Measurements from ENCODE around the gene PTPRF. TPM values are rescaled to one million over a fixed set of nuclear protein-coding genes. Genes with fewer than 3 reads are reported as not detected.

The PTPRF gene
- total RNA-seq, 4 donors from 2014 or later = 104 to 243 (median 112) TPM

DNA sequence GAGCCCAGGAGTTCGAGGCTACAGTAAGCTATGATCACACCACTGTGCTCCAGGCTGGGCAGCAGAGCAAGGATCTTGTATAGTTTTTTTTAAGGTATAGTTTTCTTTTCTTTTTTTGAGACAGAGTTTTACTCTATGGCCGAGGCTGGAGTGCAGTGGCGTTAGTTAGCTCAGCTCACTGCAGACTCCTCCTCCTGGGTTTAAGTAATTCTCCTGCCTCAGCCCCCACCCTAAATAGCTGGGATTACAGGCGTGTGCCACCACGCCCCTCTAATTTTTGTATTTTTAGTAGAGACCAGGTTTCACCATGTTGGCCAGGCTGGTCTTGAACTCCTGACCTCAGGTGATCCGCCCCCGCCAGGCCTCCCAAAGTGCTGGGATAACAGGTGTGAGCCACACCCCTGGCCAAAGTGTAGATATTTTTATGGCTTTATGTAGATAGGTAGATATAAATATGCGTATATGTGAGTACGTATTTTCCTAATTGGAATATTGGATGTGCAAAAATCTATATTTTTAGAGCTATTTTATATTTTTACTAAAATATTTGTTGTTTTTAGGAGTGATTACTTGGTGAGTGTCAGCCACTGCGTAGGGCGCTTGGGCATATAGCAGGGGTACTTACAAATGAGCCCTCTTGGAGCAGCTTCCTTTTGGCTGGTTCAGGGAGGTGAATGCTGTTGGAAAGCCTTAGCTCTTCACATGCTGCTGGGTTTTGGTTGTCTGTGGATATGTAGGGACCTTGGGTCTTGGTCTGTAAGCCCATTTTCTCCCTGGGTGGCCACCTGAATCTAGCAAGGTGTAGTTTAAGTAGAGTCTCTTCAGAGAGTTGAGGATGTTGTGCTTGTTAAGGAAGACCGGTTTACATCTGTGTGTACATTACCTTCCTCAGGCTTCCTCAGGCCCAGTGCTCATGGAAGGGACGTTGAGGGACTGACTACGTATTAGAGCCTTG is 128.8 kb downstream of the PTPRF start:
- Histone ChIP-seq H3K9me3 (no peaks in the 10 kb centered on the region), H3K36me3 (peaks cover 44 to 100% (median 86%) of the 10 kb centered on the region in 3 donors), H3K4me3 (no peak overlapping the region), H3K4me1 (no peaks in the 10 kb centered on the region), H3K27ac (no peak overlapping the region), H3K27me3 (no peaks in the 10 kb centered on the region)
- no peak for DNase-seq
- TF ChIP-seq, protein P1, sequence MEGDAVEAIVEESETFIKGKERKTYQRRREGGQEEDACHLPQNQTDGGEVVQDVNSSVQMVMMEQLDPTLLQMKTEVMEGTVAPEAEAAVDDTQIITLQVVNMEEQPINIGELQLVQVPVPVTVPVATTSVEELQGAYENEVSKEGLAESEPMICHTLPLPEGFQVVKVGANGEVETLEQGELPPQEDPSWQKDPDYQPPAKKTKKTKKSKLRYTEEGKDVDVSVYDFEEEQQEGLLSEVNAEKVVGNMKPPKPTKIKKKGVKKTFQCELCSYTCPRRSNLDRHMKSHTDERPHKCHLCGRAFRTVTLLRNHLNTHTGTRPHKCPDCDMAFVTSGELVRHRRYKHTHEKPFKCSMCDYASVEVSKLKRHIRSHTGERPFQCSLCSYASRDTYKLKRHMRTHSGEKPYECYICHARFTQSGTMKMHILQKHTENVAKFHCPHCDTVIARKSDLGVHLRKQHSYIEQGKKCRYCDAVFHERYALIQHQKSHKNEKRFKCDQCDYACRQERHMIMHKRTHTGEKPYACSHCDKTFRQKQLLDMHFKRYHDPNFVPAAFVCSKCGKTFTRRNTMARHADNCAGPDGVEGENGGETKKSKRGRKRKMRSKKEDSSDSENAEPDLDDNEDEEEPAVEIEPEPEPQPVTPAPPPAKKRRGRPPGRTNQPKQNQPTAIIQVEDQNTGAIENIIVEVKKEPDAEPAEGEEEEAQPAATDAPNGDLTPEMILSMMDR (IDR thresholded peaks at IDR 0.05) = no peak
- TF ChIP-seq POLR2A (IDR thresholded peaks at IDR 0.05) = no peak
- WGBS, 2 donors = 87 to 89% methylated on average over 14 of the region's 14 CpGs
- intact Hi-C loops (cut with DNase I) = no loop called here

DNA sequence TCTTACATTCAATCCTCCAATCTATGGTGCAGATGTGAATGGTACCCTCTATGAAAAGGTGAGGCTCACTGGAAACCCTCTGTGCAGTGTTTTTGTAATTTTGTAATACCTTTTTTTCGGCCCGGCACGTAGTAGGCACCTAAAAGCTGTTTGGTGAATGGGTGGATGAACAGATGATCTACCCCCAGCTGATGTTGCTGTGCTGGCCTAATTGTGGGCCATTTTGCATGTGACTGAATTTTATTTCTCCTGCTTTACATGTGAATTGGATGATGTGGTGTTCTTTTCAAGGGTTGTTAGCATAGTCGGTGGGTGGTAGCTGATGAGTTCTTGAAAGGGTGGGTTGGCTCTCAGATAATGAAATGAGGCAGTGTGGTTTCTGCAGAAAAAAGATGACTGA is 129.7 kb downstream of the PTPRF start:
- WGBS, 2 donors = 86 to 89% methylated on average over 4 of the region's 4 CpGs
- peaks cover 51 to 100% (median 78%) of the 10 kb centered on the region in 3 donors for H3K36me3 ChIP-seq

DNA sequence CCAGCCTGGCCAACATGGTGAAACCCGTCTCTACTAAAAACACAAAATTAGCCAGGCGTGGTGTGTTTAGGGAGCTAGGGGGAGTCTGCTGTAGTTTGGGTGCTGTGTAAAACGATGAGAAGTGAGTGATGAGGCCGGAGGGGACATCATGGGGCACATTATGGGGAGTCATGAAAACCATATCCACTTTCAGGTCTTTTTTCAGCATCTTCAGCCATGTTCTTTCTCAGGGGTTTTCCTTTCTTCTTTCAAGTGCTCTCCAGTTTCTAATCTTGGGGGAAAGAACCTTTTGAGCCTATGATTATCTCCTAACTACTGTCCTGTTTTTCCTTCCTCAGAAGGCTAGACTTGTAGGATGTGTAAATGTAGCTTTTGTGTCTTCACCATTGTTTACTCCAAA is 133.7 kb downstream of the PTPRF start:
- intact Hi-C loops (cut with DNase I) = no loop called here
- WGBS, 2 donors = 58 to 73% methylated on average over 4 of the region's 4 CpGs
- Histone ChIP-seq H3K27ac (no peak overlapping the region), H3K27me3 (no peaks in the 10 kb centered on the region), H3K4me3 (no peak overlapping the region), H3K4me1 (peaks cover 0 to 24% (median 14%) of the 10 kb centered on the region in 3 donors), H3K36me3 (peaks cover 62 to 100% (median 80%) of the 10 kb centered on the region in 3 donors), H3K9me3 (no peaks in the 10 kb centered on the region)
- no peak for DNase-seq
- TF ChIP-seq POLR2A (IDR thresholded peaks at IDR 0.05) = no peak
- TF ChIP-seq, protein P1 (IDR thresholded peaks at IDR 0.05) = no peak

More for the DNA sequence above, 129.7 kb downstream of the PTPRF start:
- Histone ChIP-seq H3K4me1 (peaks cover 0 to under 1% (median 0%) of the 10 kb centered on the region in 3 donors), H3K4me3 (no peak overlapping the region), H3K9me3 (no peaks in the 10 kb centered on the region), H3K27me3 (no peaks in the 10 kb centered on the region), H3K27ac (no peak overlapping the region)
- TF ChIP-seq, protein P1 (IDR thresholded peaks at IDR 0.05) = no peak
- TF ChIP-seq POLR2A (IDR thresholded peaks at IDR 0.05) = no peak
- no peak for DNase-seq
- intact Hi-C loops (cut with DNase I) = no loop called here

DNA sequence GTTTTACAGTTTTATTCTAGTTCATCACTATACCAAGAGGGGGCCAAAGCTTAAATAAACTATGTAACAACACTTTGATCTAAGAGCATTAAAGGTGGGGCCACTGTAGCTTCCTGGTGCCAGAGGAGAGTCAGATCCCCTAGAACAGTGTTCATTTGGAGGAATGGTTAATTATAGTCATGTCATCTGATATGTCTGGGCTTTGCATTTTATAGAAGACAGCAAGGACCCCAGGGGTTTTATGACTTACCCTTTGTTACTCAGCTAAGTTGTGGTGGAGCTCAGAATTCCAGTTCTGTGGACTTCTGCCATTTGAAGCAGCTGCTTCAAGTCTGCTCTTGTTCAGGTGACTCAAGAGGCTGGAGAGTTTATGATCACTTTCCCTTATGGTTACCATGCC is 135.9 kb downstream of the PTPRF start:
- H3K4me1 ChIP-seq = peaks cover 0 to 31% (median 14%) of the 10 kb centered on the region in 3 donors
- no peaks in the 10 kb centered on the region for H3K9me3 ChIP-seq
- peaks cover 70 to 100% (median 80%) of the 10 kb centered on the region in 3 donors for H3K36me3 ChIP-seq
- H3K4me3 ChIP-seq = no peak overlapping the region
- no peaks in the 10 kb centered on the region for H3K27me3 ChIP-seq
- no peak for DNase-seq
- TF ChIP-seq, protein P1 (IDR thresholded peaks at IDR 0.05) = peak in 1 of 6 experiments; percentile 13
- no peak for TF ChIP-seq POLR2A (IDR thresholded peaks at IDR 0.05)
- H3K27ac ChIP-seq = peak overlapping the region in 3 of 4 donors; percentile 19 to 57 (median 42)
- intact Hi-C loops (cut with DNase I) = no loop called here

DNA sequence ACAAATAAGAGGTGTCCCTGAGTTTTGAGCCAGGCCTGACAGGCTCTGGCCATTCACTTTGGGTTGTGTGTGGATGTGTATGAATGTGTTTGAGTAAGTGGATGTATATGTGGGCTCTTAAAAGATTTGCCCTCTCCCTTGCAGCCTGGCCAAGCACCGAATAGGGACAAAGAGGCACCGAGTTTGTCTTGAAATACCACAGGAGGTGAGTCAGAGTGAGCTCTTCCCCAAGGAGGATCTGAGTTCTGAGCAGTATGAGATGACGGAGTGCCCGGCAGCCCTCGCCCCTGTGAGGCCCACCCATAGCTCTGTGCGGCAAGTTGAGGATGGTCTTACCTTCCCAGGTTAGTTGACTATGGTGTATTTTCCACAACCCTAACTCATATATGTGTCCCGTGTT is 138.3 kb downstream of the PTPRF start:
- no peaks in the 10 kb centered on the region for H3K9me3 ChIP-seq
- H3K36me3 ChIP-seq = peaks cover 56 to 100% (median 68%) of the 10 kb centered on the region in 3 donors
- intact Hi-C loops (cut with DNase I) = no loop called here
- H3K27ac ChIP-seq = no peak overlapping the region
- H3K4me1 ChIP-seq = peaks cover 0 to 34% (median 14%) of the 10 kb centered on the region in 3 donors
- TF ChIP-seq, protein P1 (IDR thresholded peaks at IDR 0.05) = no peak
- no peak for TF ChIP-seq POLR2A (IDR thresholded peaks at IDR 0.05)
- H3K4me3 ChIP-seq = no peak overlapping the region
- WGBS, 2 donors = 48 to 95% methylated on average over 5 of the region's 7 CpGs
- DNase-seq = no peak
- no peaks in the 10 kb centered on the region for H3K27me3 ChIP-seq

Data from esophagus squamous epithelium (tissue), 5 donors.